PC-3 (cell line): ENCODE measurements around the gene SHTN1. TPM values are rescaled to one million over a fixed set of nuclear protein-coding genes. Genes with fewer than 3 reads are reported as not detected.

Experiments used
- ATAC-seq: fragments of 200-7000 bp; cut with Tn5 transposase; 2 replicates; pipeline ENCODE4 v1.9.1; 2020; ENCODE audit warnings: mild to moderate bottlenecking, moderate library complexity
- BruUV-seq: library from RNA; stranded (reverse); fragments of 400-500 nt; replicated peaks from 2 replicates; lab custom pipeline; 2021; lab: Mats Ljungman, UMichigan
- CTCF ChIA-PET: fragments of 300-600 bp; sonication (Branson Sonifier 250); formaldehyde crosslinking; loops from one replicate; lab custom pipeline; 2022; ENCODE audit warnings: antibody characterized with exemption; lab: Charles Lee
- POLR2A ChIA-PET: fragments of 300-600 bp; sonication (Branson Sonifier 250); formaldehyde crosslinking; loops from one replicate; lab custom pipeline; 2022; ENCODE audit warnings: antibody characterized with exemption; ENCODE audit not compliant: unreplicated experiment; lab: Charles Lee
- DNase-seq: peaks from one replicate; pipeline ENCODE4 v3.0.0-alpha.2; 2015
- H2AFZ ChIP-seq: fragments of 300-600 bp; sonication (generic); 2 replicates; pipeline ENCODE4 v1.6.0; 2016; ENCODE audit warnings: antibody characterized with exemption, low read length
- H3F3A ChIP-seq: fragments of 300-600 bp; sonication (generic); one replicate; pipeline ENCODE4 v1.6.0; 2017; ENCODE audit warnings: antibody characterized with exemption, low read length, control low read depth, mild to moderate bottlenecking; ENCODE audit not compliant: unreplicated experiment
- H3K27ac ChIP-seq: fragments of 300-600 bp; sonication (generic); 2 replicates; pipeline ENCODE4 v1.5.1; 2016; ENCODE audit warnings: mild to moderate bottlenecking, low read length
- H3K27me3 ChIP-seq: fragments of 300-600 bp; sonication (generic); 2 replicates; pipeline ENCODE4 v1.6.1; 2016; ENCODE audit warnings: low read length, mixed read lengths
- H3K36me3 ChIP-seq: fragments of 300-600 bp; sonication (generic); 2 replicates; pipeline ENCODE4 v1.6.1; 2016; ENCODE audit warnings: low read depth, mixed run types, low read length, mixed read lengths
- H3K4me1 ChIP-seq: fragments of 300-600 bp; sonication (generic); 2 replicates; pipeline ENCODE4 v1.5.1; 2016; ENCODE audit warnings: low read length; ENCODE audit not compliant: insufficient read depth
- H3K4me2 ChIP-seq: fragments of 300-600 bp; sonication (generic); 2 replicates; pipeline ENCODE4 v1.6.0; 2016; ENCODE audit warnings: low read length
- H3K4me3 ChIP-seq: fragments of 300-600 bp; sonication (generic); 2 replicates; pipeline ENCODE4 v1.5.1; 2016; ENCODE audit warnings: mild to moderate bottlenecking, low read length, mixed read lengths
- H3K79me2 ChIP-seq: fragments of 300-600 bp; sonication (generic); 2 replicates; pipeline ENCODE4 v1.6.1; 2017; ENCODE audit warnings: low read length, mixed read lengths
- H3K9ac ChIP-seq: fragments of 300-600 bp; sonication (generic); 2 replicates; pipeline ENCODE4 v1.6.0; 2016; ENCODE audit warnings: mild to moderate bottlenecking, low read length
- H3K9me2 ChIP-seq: fragments of 300-600 bp; sonication (generic); replicated peaks from 2 replicates; pipeline ENCODE4 v1.6.1; 2016; ENCODE audit warnings: mixed run types, low read length, mixed read lengths
- H3K9me3 ChIP-seq: fragments of 300-600 bp; sonication (generic); 2 replicates; pipeline ENCODE4 v1.6.1; 2016; ENCODE audit warnings: low read length, mixed read lengths
- H4K20me1 ChIP-seq: fragments of 300-600 bp; sonication (generic); 2 replicates; pipeline ENCODE4 v1.6.1; 2016; ENCODE audit warnings: low read length, mixed read lengths
- CTCF ChIP-seq: fragments of 300-600 bp; sonication (generic); conservative IDR thresholded peaks from 2 replicates; pipeline ENCODE4 v1.5.1; 2017; ENCODE audit warnings: antibody characterized with exemption, low read depth, mild to moderate bottlenecking, low read length
- EZH2 ChIP-seq: fragments of 300-600 bp; sonication (generic); IDR thresholded peaks from one replicate; pipeline ENCODE4 v1.6.1; 2017; ENCODE audit warnings: antibody characterized with exemption, mild to moderate bottlenecking, low read length; ENCODE audit not compliant: unreplicated experiment
- EZH2phosphoT487 ChIP-seq: fragments of 300-600 bp; sonication (generic); IDR thresholded peaks from 2 replicates; pipeline ENCODE4 v1.6.1; 2018; ENCODE audit warnings: mild to moderate bottlenecking, antibody characterized with exemption, low read length, borderline replicate concordance
- intact Hi-C: fragments of 100-400 bp; cut with micrococcal nuclease; formaldehyde crosslinking; loops from 2 replicates; pipeline ENCODE4 v1.9.0; 2023
- total RNA-seq: library from RNA; depleted of rRNA; stranded (reverse); fragments of >200 nt; gene quantifications from 2 replicates; pipeline ENCODE4 v1.2.3, GENCODE V29; 2014

Gene SHTN1
- total RNA-seq, 1 experiment from 2014 or later, result 13.0 TPM

GRCh38 chr10:116873134-116873533 is 131.9 kb downstream of the SHTN1 start:
- Histone ChIP-seq H3K9ac (no peak overlapping the region), H3K4me3 (no peak overlapping the region), H3K36me3 (no peaks in the 10 kb centered on the region), H2AFZ (no peak overlapping the region), H4K20me1 (no peaks in the 10 kb centered on the region), H3K27me3 (no peaks in the 10 kb centered on the region), H3K9me3 (no peaks in the 10 kb centered on the region), H3K9me2 (no peaks in the 10 kb centered on the region), H3F3A (no peaks in the 10 kb centered on the region), H3K79me2 (no peaks in the 10 kb centered on the region), H3K4me1 (no peaks in the 10 kb centered on the region), H3K4me2 (no peak overlapping the region), H3K27ac (no peak overlapping the region)
- DNase-seq, result no peak
- TF ChIP-seq EZH2phosphoT487, result no peak
- no peak for TF ChIP-seq CTCF
- no peak for TF ChIP-seq EZH2
- ChIA-PET CTCF (no interaction called here), POLR2A (interaction anchor here (0.7 kb wide), 1 partner anchor 96 kb away, joined by 4 read pairs; no protein-coding TSS in a partner anchor)
- intact Hi-C loops, result no loop called here
- BruUV-seq, result no TSS peak
- ATAC-seq, result no peak

GRCh38 chr10:116870949-116871348 is 134.0 kb downstream of the SHTN1 start:
- TF ChIP-seq EZH2phosphoT487 (no peak), EZH2 (no peak), CTCF (no peak)
- ChIA-PET CTCF (no interaction called here), POLR2A (no interaction called here)
- H3K9ac ChIP-seq, result no peak overlapping the region
- no peaks in the 10 kb centered on the region for H4K20me1 ChIP-seq
- no TSS peak for BruUV-seq
- no peak overlapping the region for H3K27ac ChIP-seq
- H3K79me2 ChIP-seq, result no peaks in the 10 kb centered on the region
- ATAC-seq (no peak), DNase-seq (no peak)
- H3F3A ChIP-seq, result no peaks in the 10 kb centered on the region
- no peaks in the 10 kb centered on the region for H3K36me3 ChIP-seq
- H3K9me2 ChIP-seq, result no peaks in the 10 kb centered on the region
- intact Hi-C loops, result no loop called here
- no peak overlapping the region for H3K4me2 ChIP-seq
- no peak overlapping the region for H2AFZ ChIP-seq
- no peak overlapping the region for H3K4me3 ChIP-seq
- no peaks in the 10 kb centered on the region for H3K27me3 ChIP-seq
- H3K4me1 ChIP-seq, result no peaks in the 10 kb centered on the region
- no peaks in the 10 kb centered on the region for H3K9me3 ChIP-seq

GRCh38 chr10:116868722-116869121 is 136.3 kb downstream of the SHTN1 start:
- no peaks in the 10 kb centered on the region for H3K27me3 ChIP-seq
- CTCF ChIA-PET, result no interaction called here
- BruUV-seq, result no TSS peak
- TF ChIP-seq CTCF (no peak), EZH2phosphoT487 (no peak), EZH2 (no peak)
- no peak overlapping the region for H2AFZ ChIP-seq
- POLR2A ChIA-PET, result no interaction called here
- intact Hi-C loops, result no loop called here
- ATAC-seq (no peak), DNase-seq (no peak)
- no peak overlapping the region for H3K9ac ChIP-seq
- H3K4me3 ChIP-seq, result no peak overlapping the region
- H3K27ac ChIP-seq, result no peak overlapping the region
- no peaks in the 10 kb centered on the region for H3K9me3 ChIP-seq
- H3F3A ChIP-seq, result no peaks in the 10 kb centered on the region
- no peaks in the 10 kb centered on the region for H3K36me3 ChIP-seq
- H3K4me2 ChIP-seq, result no peak overlapping the region
- H4K20me1 ChIP-seq, result no peaks in the 10 kb centered on the region
- H3K4me1 ChIP-seq, result no peaks in the 10 kb centered on the region
- no peaks in the 10 kb centered on the region for H3K9me2 ChIP-seq
- H3K79me2 ChIP-seq, result no peaks in the 10 kb centered on the region
